Measurements from ENCODE around the gene ABCC5.
A peak's percentile ranks its signal among the peaks of the same experiment; 100 is the strongest.
"Not testable (repeated sequence)": the region's sequence is repeated elsewhere in the genome, so short reads cannot be mapped to it uniquely, and the experiment has no call there.

Gene ABCC5

GRCh38 chr3:184017672-184018423 lies at the start of gene ABCC5:
TSS of gene ABCC5 (minus strand) at chr3:184017884. CDS start at chr3:184014392, 3,492 bp downstream.
- peak; percentile 82 for DNase-seq

- no peak for DNase-seq
Measured at GRCh38 chr3:184066211-184066610, 48.5 kb upstream of the ABCC5 start.

- no peak for DNase-seq
Measured at GRCh38 chr3:184062637-184063036, 45.0 kb upstream of the ABCC5 start.

- no peak for DNase-seq
Measured at GRCh38 chr3:184059424-184059823, 41.7 kb upstream of the ABCC5 start.

- DNase-seq, result no peak
Measured at GRCh38 chr3:184058029-184058428, 40.3 kb upstream of the ABCC5 start.

GRCh38 chr3:184052767-184053166 lies 35.1 kb upstream of the ABCC5 start, which contains the start of gene HTR3C:
TSS of gene HTR3C (plus strand) at chr3:184053047. CDS start at chr3:184053081, 34 bp downstream.
- no peak for DNase-seq

- no peak for DNase-seq
Measured at GRCh38 chr3:184050217-184050847, 32.6 kb upstream of the ABCC5 start.

GRCh38 chr3:184045995-184046394 lies 28.3 kb upstream of the ABCC5 start:
- no peak for DNase-seq

GRCh38 chr3:184042617-184043016 lies 24.9 kb upstream of the ABCC5 start:
- DNase-seq, result no peak

- DNase-seq, result no peak
Measured at GRCh38 chr3:184040010-184040409, 22.3 kb upstream of the ABCC5 start.

- DNase-seq, result no peak
Measured at GRCh38 chr3:184039414-184039813, 21.7 kb upstream of the ABCC5 start.

GRCh38 chr3:184038307-184038706 lies 20.6 kb upstream of the ABCC5 start:
- DNase-seq, result not testable (repeated sequence)

GRCh38 chr3:184037816-184038215 lies 20.1 kb upstream of the ABCC5 start:
- DNase-seq, result no peak

- DNase-seq, result no peak
Measured at GRCh38 chr3:184031187-184031792, 13.6 kb upstream of the ABCC5 start, which contains the start of gene HTR3D. TSS of gene HTR3D (plus strand) at chr3:184031742. CDS start at chr3:184031742, 0 bp downstream.

GRCh38 chr3:184030536-184030935 lies 12.9 kb upstream of the ABCC5 start:
- DNase-seq, result no peak

GRCh38 chr3:184029443-184029842 lies 11.8 kb upstream of the ABCC5 start:
- DNase-seq, result no peak

- DNase-seq, result not testable (repeated sequence)
Measured at GRCh38 chr3:184028275-184028890, 10.7 kb upstream of the ABCC5 start.

- not testable (repeated sequence) for DNase-seq
Measured at GRCh38 chr3:184025256-184025655, 7.6 kb upstream of the ABCC5 start.

GRCh38 chr3:184022323-184022722 lies 4.6 kb upstream of the ABCC5 start:
- DNase-seq, result no peak

- no peak for DNase-seq
Measured at GRCh38 chr3:184018424-184018973, 815 bp upstream of the ABCC5 start.

- DNase-seq, result peak; percentile 56
Measured at GRCh38 chr3:184016811-184017671, 643 bp downstream of the ABCC5 start.

- DNase-seq, result no peak
Measured at GRCh38 chr3:184016169-184016570, 1.5 kb downstream of the ABCC5 start.
